Testis (tissue), 3 donors: ENCODE results near the gene ITCH. TPM values are rescaled to one million over a fixed set of nuclear protein-coding genes. Genes with fewer than 3 reads are reported as not detected.
A peak's percentile ranks its signal among the peaks of the same experiment; 100 is the strongest.
"Not testable (repeated sequence)": the region's sequence is repeated elsewhere in the genome, so short reads cannot be mapped to it uniquely, and the experiment has no call there.

ENCODE experiments used
- DNase-seq: peaks from one replicate; pipeline ENCODE4 v3.0.0-alpha.2; 2019
- H3K27ac ChIP-seq, 2 donors: fragments of 200-600 bp; sonication (generic); one replicate each; pipeline ENCODE4 v1.5.1; 2019
- H3K27me3 ChIP-seq: fragments of 200-600 bp; sonication (generic); one replicate; pipeline ENCODE4 v1.5.1; 2019
- H3K36me3 ChIP-seq: fragments of 200-600 bp; sonication (generic); one replicate; pipeline ENCODE4 v1.5.1; 2017; ENCODE audit warnings: low read depth; ENCODE audit errors: missing control alignments
- H3K4me1 ChIP-seq: fragments of 200-600 bp; sonication (generic); one replicate; pipeline ENCODE4 v1.5.1; 2019
- H3K4me3 ChIP-seq, 2 donors: fragments of 200-600 bp; sonication (generic); one replicate each; pipeline ENCODE4 v1.5.1; 2017 to 2019
- H3K9me3 ChIP-seq: fragments of 200-600 bp; sonication (generic); one replicate; pipeline ENCODE4 v1.5.1; 2017
- POLR2A ChIP-seq: fragments of 450-650 bp; IDR thresholded peaks from one replicate; pipeline ENCODE4 v1.6.1; 2017; ENCODE audit warnings: antibody characterized with exemption, mild to moderate bottlenecking, moderate library complexity
- WGBS, 2 donors: methylation state at CpG; one replicate each; pipeline ENCODE4 v1.1.5; 2018; 5-methylcytosine and 5-hydroxymethylcytosine counted together
- intact Hi-C: fragments of 100-400 bp; cut with DNase I; formaldehyde crosslinking; loops from one replicate; pipeline ENCODE4 v1.15.1; 2023; ENCODE audit warnings: low total_unique reads
- polyA plus RNA-seq: library from polyadenylated mRNA; stranded (reverse); fragments of 350-450 nt; fragmentation: Illumina TruSeq; extraction: RNeasy Lipid Tissue Mini Kit (QIAGEN cat#74804); gene quantifications from one replicate; pipeline ENCODE4 v1.2.3, GENCODE V29; 2014; ENCODE audit warnings: low read depth, low replicate concordance; ENCODE audit not compliant: insufficient read depth
- total RNA-seq, 2 donors: library from RNA; depleted of rRNA; stranded (reverse); fragments of >200 nt; gene quantifications; one replicate each; pipeline ENCODE4 v1.2.3, GENCODE V29; 2016
- TF ChIP-seq, protein P1 (sequence below), 3 experiments: fragments of 450-650 bp in 2 of 3; fragments of 200-600 bp in 1 of 3; sonication (generic) in 1 of 3; IDR thresholded peaks; one replicate each; pipeline ENCODE4 v1.5.1; 2016 to 2019; ENCODE audit warnings: antibody characterized with exemption in 3 of 3, mild to moderate bottlenecking in 2 of 3, moderate library complexity in 1 of 3

The ITCH gene
- total and polyA plus RNA-seq, 3 donors from 2014 or later, result 75.4 to 107 (median 88.1) TPM

DNA sequence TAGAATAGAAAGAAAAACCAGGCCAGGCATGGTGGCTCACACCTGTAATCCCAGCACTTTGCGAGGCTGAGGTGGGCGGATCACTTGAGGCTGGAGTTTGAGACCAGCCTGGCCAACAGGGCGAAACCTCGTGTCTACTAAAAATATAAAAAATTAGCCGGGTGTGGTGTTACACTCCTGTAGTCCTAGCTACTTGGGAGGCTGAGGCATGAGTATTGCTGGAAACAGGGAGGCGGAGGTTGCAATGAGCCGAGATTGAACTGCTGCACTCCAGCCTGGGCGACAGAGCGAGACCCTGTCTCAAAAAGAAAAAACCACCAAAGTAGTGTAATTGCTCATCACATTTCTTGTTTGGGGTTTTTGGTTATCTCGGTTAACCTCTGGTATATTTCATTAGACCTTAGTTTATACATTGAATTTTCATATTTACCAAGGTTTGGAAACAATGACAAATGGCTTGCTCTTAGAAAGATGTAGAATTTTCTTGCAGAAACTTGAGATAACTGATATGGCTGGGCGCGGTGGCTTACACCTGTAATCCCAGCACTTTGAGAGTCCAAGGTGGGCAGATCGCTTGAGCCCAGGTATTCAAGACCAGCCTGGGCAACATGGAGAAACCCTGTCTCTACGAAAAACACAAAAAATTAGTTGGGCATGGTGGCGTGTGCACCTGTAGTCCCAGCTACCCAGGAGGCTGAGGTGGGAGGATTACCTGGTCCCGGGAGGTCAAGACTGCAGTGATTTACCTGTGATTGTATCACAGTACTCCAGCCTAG lies 14.2 kb downstream of the ITCH start:
- no peaks in the 10 kb centered on the region for H3K36me3 ChIP-seq
- no peaks in the 10 kb centered on the region for H3K9me3 ChIP-seq
- no peak overlapping the region for H3K4me3 ChIP-seq
- H3K27ac ChIP-seq, result no peak overlapping the region
- H3K4me1 ChIP-seq, result peaks cover 6% of the 10 kb centered on the region
- 92 to 95% methylated on average over 16 of the region's 16 CpGs for WGBS, 2 donors
- DNase-seq, result no peak
- no peak for TF ChIP-seq POLR2A
- TF ChIP-seq, protein P1, sequence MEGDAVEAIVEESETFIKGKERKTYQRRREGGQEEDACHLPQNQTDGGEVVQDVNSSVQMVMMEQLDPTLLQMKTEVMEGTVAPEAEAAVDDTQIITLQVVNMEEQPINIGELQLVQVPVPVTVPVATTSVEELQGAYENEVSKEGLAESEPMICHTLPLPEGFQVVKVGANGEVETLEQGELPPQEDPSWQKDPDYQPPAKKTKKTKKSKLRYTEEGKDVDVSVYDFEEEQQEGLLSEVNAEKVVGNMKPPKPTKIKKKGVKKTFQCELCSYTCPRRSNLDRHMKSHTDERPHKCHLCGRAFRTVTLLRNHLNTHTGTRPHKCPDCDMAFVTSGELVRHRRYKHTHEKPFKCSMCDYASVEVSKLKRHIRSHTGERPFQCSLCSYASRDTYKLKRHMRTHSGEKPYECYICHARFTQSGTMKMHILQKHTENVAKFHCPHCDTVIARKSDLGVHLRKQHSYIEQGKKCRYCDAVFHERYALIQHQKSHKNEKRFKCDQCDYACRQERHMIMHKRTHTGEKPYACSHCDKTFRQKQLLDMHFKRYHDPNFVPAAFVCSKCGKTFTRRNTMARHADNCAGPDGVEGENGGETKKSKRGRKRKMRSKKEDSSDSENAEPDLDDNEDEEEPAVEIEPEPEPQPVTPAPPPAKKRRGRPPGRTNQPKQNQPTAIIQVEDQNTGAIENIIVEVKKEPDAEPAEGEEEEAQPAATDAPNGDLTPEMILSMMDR (IDR thresholded peaks at IDR 0.05), result no peak
- H3K27me3 ChIP-seq, result no peaks in the 10 kb centered on the region
- intact Hi-C loops, result no loop called here

DNA sequence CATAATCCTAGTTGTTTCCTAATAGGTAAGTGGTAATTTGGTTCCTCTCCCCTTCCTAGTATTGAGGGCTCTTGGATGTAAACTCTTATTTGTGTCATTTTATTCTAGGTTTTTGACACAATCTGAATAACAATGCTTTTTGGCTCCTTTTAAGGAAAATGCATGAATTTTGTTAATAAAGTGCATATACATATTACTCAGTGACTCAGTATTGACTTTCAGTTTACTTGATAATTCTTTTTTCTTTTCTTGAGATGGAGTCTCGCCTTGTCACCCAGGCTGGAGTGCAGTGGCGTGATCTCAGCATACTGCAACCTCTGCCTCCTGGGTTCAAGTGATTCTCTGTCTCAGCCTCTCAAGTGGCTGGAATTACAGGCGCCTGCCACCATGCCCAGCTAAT lies 19.1 kb downstream of the ITCH start:
- peaks cover 5% of the 10 kb centered on the region for H3K4me1 ChIP-seq
- no peak overlapping the region for H3K27ac ChIP-seq
- DNase-seq, result no peak
- no peaks in the 10 kb centered on the region for H3K9me3 ChIP-seq
- 97% methylated on average over 3 of the region's 3 CpGs for WGBS, 2 donors
- H3K36me3 ChIP-seq, result no peaks in the 10 kb centered on the region
- intact Hi-C loops, result no loop called here
- TF ChIP-seq, protein P1 (IDR thresholded peaks at IDR 0.05), result no peak
- no peak for TF ChIP-seq POLR2A
- H3K4me3 ChIP-seq, result no peak overlapping the region
- H3K27me3 ChIP-seq, result no peaks in the 10 kb centered on the region

DNA sequence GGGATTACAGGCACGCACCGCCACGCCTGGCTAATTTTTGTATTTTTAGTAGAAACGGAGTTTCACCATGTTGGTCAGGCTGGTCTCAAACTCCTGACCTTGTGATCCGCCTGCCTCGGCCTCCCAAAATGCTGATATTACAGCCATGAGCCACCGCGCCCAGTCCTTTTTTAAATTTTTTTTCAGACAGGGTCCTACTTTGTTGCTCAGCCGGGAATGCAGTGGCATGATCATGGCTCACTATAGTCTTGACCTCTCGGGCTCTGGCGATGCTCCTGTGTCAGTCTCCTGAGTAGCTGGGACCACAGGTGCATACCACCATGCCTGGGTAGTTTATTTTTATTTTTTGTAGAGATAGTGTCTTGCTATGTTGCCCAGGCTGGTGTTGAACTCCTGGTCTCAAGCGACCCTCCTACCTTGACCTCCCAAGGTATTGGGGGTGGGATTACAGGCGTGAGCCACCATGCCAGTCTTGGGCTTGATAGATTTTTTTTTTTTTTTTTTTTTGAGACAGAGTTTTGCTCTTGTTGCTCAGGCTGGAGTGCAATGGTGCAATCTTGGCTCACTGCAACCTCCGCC lies 19.9 kb downstream of the ITCH start:
- H3K27me3 ChIP-seq, DNase-seq, H3K4me1 ChIP-seq, H3K27ac ChIP-seq, H3K4me3 ChIP-seq, H3K9me3 ChIP-seq, intact Hi-C loops, H3K36me3 ChIP-seq: not testable (repeated sequence)
- whole genome bisulfite sequencing, 2 donors, result 91 to 96% methylated on average over 14 of the region's 14 CpGs

DNA sequence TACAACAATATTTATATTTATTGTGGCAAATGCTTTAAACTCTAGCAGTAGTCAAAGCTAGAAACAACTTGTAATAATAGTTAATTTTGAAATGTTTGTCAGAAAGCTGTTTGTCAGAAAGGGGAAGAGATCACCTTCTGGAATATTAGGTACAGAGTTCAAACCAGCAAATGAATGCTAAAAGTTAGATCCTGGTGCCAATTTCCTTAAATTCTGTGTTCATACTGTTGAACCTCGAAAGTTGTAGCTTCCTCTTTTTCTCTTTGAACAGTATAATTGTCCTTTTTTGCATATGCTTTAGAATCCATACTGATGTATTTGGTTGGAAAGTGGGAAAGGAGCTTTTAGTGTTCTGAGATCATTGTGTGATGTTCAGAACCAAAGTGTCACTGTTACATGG lies 22.4 kb downstream of the ITCH start:
- intact Hi-C loops, result no loop called here
- no peaks in the 10 kb centered on the region for H3K9me3 ChIP-seq
- no peak for DNase-seq
- TF ChIP-seq POLR2A, result no peak
- TF ChIP-seq, protein P1 (IDR thresholded peaks at IDR 0.05), result no peak
- no peaks in the 10 kb centered on the region for H3K36me3 ChIP-seq
- peaks cover 22% of the 10 kb centered on the region for H3K4me1 ChIP-seq
- no peaks in the 10 kb centered on the region for H3K27me3 ChIP-seq
- 62 to 79% methylated on average over 1 of the region's 1 CpG for WGBS, 2 donors
- H3K4me3 ChIP-seq, result no peak overlapping the region
- no peak overlapping the region for H3K27ac ChIP-seq

DNA sequence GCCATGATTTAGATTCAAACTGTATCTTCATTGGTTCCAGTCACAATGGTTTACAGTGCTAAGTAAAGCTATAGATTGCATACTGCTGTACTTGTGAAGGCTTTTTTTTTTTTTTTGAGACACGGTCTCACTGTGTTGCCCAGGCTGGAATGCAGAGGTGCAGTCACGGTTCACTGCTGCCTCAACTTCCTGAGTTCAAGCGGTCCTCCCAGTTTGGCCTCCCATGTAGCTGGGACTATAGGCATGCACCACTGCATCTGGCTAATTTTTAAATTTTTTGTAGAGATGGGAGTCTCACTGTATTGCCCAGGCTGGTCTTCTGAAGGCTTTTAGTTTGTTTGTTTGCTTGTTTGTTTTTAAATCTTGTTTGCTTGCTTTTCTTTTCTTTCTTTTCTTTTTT lies 24.9 kb downstream of the ITCH start:
- no peak overlapping the region for H3K4me3 ChIP-seq
- DNase-seq, result no peak
- no peaks in the 10 kb centered on the region for H3K36me3 ChIP-seq
- intact Hi-C loops, result no loop called here
- peak overlapping the region in 1 of 2 donors; percentile 53 for H3K27ac ChIP-seq
- H3K27me3 ChIP-seq, result no peaks in the 10 kb centered on the region
- peaks cover 25% of the 10 kb centered on the region for H3K4me1 ChIP-seq
- TF ChIP-seq, protein P1 (IDR thresholded peaks at IDR 0.05), result no peak
- H3K9me3 ChIP-seq, result no peaks in the 10 kb centered on the region
- WGBS, 2 donors, result 80 to 85% methylated on average over 3 of the region's 3 CpGs
